GM18520 (cell line): Measurements from ENCODE around the gene FLT3.
"Not testable (repeated sequence)": the region's sequence is repeated elsewhere in the genome, so short reads cannot be mapped to it uniquely, and the experiment has no call there.

ENCODE experiments used
- ATAC-seq: cut with Tn5 transposase; IDR thresholded peaks from one replicate; pipeline ENCODE4 v1.9.1; 2021; ENCODE audit not compliant: unreplicated experiment

The FLT3 gene

GRCh38 chr13:28005016-28005415 lies 95.4 kb downstream of the FLT3 start:
- not testable (repeated sequence) for ATAC-seq

- ATAC-seq, result no peak
Measured at GRCh38 chr13:28002886-28003698, 97.3 kb downstream of the FLT3 start.

- no peak for ATAC-seq
Measured at GRCh38 chr13:28001837-28002473, 98.4 kb downstream of the FLT3 start.

- ATAC-seq, result no peak
Measured at GRCh38 chr13:28001049-28001448, 99.3 kb downstream of the FLT3 start.

- no peak for ATAC-seq
Measured at GRCh38 chr13:28000567-28000966, 99.8 kb downstream of the FLT3 start.

GRCh38 chr13:27997904-27998522 lies 102.4 kb downstream of the FLT3 start:
- no peak for ATAC-seq

- ATAC-seq, result no peak
Measured at GRCh38 chr13:27991881-27992280, 108.5 kb downstream of the FLT3 start.

- no peak for ATAC-seq
Measured at GRCh38 chr13:27988520-27988919, 111.9 kb downstream of the FLT3 start, which contains the start of gene URAD. Gene URAD (minus strand): TSS chr13:27988693. CDS start chr13:27988637, 56 bp downstream.

GRCh38 chr13:27985600-27985999 lies 114.8 kb downstream of the FLT3 start:
- ATAC-seq, result no peak

- no peak for ATAC-seq
Measured at GRCh38 chr13:27982361-27982760, 118.0 kb downstream of the FLT3 start.

GRCh38 chr13:27981006-27981708 lies 119.2 kb downstream of the FLT3 start:
- ATAC-seq, result no peak

GRCh38 chr13:27980280-27980998 lies 119.9 kb downstream of the FLT3 start:
- ATAC-seq, result no peak

GRCh38 chr13:27979765-27980279 lies 120.6 kb downstream of the FLT3 start:
- no peak for ATAC-seq

GRCh38 chr13:27979001-27979643 lies 121.3 kb downstream of the FLT3 start:
- ATAC-seq, result no peak

- ATAC-seq, result no peak
Measured at GRCh38 chr13:27978301-27978968, 121.9 kb downstream of the FLT3 start.

GRCh38 chr13:27977476-27978300 lies 122.7 kb downstream of the FLT3 start:
- no peak for ATAC-seq

GRCh38 chr13:27976362-27977091 lies 123.8 kb downstream of the FLT3 start:
- no peak for ATAC-seq
